Stimulated activated naive CD4-positive, alpha-beta T cell (primary cell): ENCODE data around the gene RALGAPA1.
"Not testable (repeated sequence)": the region's sequence is repeated elsewhere in the genome, so short reads cannot be mapped to it uniquely, and the experiment has no call there.

Experiments used
- DNase-seq, 6 experiments: peaks; one replicate each; lab custom pipeline; 2025; lab: John Stamatoyannopoulos, UW

Gene RALGAPA1

DNA sequence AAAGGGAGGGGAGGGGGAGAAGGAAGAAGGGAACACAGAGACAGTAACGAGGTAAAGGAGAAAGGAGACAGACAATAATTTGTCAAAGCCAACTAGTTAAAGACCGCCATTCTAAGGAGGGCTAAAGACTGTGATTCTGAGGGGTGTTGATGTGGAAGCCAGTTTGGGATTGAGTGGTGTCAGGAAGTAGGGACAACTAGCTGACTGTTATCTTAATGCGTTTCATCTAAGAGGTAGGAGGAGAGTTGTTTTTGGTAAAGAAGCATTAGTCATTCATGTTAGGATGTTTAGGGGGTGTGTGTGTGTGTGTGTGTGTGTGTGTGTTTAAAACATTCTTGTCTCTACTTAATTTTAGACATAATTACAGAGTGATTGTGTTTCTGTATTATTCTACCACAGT lies 180.1 kb downstream of the RALGAPA1 start:
- no peak for DNase-seq

DNA sequence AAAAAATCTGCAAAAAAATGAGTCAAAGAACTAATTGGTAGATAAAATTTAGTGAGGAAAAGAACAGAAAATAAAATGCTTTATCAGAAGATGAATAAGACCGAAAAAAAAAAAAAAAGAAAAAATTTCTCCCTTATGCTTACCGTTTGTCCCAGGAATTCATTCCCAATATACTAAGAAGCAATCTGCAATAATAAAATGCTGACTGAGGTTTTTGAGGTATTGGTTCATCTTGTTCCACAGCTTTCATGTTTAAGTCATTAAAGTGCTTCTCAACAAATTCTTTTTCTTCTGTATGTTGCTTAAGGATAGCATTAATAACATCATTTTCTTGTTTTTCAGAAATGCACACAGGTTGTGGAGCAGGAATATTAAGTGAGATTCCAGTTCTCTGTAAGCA lies 182.1 kb downstream of the RALGAPA1 start:
- not testable (repeated sequence) for DNase-seq

DNA sequence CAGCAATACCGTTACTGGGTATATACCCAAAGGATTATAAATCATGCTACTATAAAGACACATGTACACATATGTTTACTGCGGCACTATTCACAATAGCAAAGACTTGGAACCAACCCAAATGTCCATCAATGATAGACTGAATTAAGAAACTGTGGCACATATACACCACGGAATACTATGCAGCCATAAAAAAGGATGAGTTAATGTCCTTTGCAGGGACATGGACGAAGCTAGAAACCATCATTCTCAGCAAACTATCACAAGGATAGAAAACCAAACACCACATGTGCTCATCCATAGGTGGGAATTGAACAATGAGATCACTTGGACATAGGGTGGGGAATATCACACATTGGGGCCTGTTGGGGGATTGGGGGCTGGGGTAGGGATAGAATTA lies 187.1 kb downstream of the RALGAPA1 start:
- not testable (repeated sequence) for DNase-seq

DNA sequence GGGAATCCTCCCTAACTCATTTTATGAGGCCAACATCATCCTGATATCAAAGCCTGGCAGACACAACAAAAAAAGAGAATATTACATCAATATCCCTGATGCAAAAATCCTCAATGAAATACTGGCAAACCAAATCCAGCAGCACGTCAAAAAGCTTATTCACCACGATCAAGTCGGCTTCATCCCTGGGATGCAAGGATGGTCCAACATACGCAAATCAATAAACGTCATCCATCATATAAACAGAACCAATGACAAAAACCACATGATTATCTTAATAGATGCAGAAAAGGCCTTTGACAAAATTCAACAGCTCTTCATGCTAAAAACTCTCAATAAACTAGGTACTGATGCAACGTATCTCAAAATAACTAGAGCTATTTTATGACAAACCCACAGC lies 189.1 kb downstream of the RALGAPA1 start:
- not testable (repeated sequence) for DNase-seq

DNA sequence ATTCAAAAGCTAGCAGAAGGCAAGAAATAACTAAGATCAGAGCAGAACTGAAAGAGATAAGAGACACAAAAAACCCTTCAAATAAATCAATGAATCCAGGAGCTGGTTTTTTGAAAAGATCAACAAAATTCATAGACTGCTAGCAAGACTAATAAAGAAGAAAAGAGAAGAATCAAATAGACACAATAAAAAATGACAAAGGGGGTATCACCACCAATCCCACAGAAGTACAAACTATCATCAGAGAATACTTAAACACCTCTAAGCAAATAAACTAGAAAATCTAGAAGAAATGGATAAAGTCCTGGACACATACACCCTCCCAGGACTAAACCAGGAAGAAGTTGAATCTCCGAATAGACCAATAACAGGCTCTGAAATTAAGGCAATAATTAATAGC lies 189.6 kb downstream of the RALGAPA1 start:
- not testable (repeated sequence) for DNase-seq

DNA sequence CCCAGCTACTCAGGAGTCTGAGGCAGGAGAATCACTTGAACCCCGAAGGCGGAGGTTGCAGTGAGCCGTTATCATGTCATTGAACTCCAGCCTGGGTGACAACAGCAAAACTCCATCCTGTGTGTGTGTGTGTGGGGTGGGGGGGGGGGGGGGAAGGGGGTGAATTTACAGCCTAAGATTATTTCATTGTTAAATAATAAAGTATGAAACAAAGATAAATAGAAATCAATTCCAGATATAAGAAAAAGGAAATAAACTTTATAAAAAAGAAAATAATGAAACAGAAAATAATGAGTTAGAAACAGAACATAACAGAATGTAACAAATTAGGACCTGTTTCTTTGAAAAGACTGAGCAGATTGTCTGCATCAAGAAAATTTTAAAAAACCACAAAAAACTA lies 191.6 kb downstream of the RALGAPA1 start:
- no peak for DNase-seq

DNA sequence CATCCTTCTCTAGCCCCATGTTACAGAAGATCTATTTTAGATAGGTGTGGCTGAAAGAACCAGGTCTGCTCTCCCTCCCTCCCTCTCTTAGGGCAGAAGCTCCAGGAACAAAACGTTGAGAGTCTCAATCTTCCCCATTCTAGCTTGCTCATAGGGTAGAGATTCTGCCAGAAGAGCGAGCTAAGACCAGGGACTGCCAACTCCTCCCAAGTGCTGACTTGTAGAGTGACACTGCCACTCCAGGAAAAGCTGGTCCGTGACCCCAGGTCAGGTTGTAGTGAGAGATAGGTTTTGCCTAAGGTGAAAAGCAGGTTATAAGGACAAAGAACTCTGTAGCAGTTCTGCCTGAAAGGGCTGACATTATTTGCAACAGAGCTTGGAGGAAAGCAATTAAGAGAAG lies 201.7 kb downstream of the RALGAPA1 start:
- DNase-seq: no peak

DNA sequence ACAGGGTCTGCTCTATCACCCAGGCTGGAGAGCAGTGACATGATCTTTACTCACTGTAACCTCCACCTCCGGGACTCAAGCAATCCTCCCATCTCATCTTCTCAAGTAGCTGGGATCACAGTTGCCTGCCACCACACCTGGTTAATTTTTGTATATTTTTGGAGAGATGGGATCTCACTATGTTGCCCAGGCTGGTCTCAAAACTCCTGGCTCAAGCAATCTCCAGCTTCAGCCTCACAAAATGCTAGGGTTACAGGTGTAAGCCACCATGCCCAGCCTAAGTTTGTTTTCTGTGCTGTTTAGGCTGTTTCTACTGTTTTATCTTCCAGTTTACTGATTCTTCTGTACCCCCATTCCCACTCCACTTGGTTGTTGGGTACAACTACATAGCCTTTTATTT lies 208.8 kb downstream of the RALGAPA1 start:
- DNase-seq: no peak

DNA sequence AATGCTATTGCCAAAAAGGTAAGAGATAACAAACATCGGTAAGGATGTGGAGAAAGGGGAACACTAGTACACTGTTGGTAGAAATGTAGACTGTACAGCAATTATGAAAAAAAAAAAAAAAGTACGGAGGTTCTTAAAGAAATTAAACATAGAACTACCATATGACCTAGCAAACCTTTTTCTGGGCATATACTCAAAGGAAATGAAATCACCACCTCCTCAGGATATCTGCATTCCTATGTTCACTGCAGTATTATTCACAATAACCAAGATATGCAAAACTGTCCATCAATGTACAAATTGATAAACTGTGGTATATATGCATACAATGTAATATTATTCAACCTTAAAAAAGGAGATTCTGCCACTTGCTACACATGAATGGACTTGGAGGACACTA lies 214.5 kb downstream of the RALGAPA1 start:
- no peak for DNase-seq

DNA sequence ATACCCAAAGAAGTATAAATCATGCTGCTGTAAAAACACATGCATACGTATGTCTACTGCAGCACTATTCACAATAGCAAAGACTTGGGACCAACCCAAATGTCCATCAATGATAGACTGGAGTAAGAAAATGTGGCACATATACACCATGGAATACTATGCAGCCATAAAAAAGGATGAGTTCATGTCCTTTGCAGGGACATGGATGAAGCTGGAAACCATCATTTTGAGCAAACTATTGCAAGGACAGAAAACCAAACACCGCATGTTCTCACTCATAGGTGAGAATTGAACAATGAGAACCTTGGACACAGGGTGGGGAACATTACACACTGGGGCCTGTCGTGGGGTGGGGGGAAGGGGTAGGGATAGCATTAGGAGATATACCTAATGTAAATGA lies 221.7 kb downstream of the RALGAPA1 start:
- not testable (repeated sequence) for DNase-seq

DNA sequence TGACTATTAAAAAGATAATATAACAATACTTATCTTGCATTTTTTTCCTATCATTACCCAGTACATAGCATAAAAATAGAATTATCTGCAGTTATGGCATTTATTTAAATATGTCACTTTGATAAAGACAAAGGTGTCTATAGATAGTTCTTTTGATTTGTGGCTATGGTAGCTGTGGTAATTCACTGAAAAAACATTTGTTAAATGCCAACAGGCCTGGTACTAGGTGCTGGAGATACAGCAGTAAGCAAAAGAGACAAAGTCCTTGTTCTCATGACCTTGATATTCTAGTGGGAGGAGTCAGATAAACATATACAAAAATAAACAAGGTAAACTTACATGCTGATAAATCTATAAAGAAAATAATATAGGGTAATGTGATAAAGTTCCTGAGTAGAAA lies 230.5 kb downstream of the RALGAPA1 start:
- DNase-seq: no peak

DNA sequence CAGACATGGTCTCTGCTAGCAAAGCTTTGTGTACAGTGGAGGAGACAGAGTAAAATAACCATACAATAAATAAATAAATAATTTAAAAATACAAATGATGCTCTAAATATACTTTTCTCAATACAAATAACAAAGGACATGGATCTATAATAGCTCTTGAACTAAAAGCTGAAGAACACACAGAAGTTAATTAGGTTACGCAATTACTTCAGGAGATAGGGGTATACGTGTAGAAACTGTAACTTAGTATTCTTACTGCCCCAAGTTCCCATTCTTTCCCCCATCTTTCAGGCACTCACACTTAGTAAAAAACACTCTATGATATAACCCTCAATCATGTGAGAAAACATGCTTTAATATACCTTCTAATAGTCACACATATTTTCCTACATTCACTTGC lies 231.0 kb downstream of the RALGAPA1 start:
- no peak for DNase-seq

DNA sequence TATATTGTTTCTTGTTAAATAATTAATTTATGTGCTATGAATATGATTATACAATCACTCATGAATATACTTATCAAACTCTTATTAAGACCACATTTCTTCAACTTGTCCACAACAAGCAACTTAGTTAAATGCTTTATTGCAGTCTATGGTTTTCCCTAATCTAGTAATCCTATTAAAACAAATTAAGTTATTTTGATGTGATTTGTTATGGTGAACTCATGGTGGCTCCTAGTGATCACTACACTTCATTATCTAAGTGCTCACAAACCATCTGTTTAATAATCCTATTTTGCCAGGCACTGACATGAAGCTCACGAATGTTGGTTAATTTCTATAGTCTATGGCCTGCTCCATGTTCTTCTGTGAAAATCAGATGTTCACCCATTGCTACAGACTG lies 232.2 kb downstream of the RALGAPA1 start:
- DNase-seq: no peak

DNA sequence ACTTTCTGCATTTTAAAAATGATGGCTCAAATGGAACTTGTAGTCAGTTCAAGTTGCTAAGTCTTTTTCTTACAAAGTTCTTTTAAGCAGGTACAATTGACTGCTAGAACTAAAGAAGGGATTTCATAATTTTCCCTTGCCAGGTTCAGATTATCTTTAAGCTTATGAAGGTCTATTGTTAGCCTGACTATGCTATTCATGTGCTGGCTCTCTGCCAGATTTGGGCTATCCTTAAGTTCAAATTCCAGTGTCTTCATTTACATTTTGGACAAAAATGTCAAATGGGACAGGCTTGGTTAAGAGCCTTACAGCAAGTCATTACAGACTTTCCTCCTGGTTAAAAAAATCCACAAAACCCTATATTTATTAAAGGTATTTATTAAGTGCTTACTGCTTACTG lies 232.8 kb downstream of the RALGAPA1 start:
- DNase-seq: no peak

DNA sequence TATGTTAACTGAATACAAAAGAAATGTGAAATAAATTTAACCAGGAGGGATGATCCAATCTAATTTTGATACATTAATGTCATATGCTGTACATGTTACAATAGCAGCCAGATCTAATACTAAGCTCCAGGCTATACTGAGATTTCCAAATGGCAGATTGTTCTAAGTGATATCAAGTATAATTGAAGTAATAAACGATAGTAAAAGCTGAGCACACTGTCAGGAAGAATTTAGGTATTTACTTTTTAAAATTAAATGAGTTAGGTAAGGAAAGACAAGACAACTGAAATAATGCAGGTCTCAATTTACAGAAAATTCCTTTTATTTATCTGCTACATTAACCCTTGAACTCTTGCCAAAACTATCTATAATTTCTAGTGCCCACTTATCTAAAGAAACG lies 235.2 kb downstream of the RALGAPA1 start:
- DNase-seq: no peak

DNA sequence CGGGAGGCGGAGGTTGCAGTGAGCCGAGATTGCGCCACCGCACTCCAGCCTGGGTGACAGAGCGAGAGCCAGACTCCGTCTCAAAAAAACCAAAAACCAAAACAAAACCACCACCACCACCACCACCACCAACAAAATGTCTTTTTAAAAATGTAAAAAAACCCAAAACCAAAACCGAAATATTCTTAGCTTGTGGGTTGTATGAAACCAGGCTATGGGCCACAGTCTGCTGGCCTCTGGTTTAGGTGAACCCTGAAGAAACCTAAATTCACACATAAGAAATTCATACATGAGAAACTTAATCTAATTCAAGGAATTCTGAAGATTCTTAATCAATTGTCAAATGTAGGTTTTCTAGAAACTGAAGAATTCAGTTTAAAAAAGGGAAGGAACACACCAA lies 237.5 kb downstream of the RALGAPA1 start:
- DNase-seq: no peak

DNA sequence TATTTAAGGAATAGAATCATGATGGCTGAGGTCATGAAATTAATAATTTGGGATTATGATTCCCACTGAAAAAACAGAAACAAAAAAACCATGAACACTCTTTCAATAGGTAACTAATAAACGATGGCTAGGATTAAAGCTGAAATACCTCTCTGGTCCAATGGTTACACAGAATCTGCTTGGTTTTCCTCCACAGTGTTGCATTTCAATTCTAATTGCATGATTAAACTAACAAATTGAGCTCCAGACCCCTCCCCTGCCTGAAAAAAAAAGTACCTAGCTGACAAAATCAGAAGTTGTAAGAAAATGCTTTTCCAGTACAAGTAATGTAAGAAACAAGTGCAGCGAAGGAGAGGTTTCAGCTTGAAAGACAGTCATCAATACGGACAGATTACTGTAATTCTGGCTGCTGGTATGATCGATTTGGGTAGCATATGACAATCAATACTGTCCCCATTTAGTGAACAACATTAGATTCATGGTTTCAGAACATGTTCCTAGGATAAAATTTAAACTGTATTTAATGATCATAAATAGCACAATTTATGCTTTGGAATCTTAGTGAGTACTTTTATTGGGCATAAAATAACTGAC lies 243.1 kb downstream of the RALGAPA1 start:
- no peak for DNase-seq

DNA sequence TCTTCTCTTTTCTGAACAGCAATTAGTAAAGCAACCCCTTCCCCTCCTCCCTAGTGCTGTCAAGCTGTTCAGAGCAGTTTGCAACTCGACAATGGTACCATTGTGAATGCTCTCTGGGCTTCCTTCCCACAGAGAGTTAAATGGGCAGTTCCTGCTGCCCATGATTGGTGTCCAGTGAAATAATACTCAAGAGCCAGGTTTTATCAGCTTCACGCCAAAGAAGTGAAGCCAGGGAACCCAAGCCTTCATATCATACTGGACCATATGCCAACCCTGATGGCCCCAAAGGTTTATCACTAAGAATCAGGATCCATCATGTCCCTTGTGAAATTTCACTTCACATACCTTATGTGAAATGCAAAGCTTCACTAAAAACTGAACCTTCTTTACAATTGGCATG lies 250.4 kb downstream of the RALGAPA1 start:
- no peak for DNase-seq

DNA sequence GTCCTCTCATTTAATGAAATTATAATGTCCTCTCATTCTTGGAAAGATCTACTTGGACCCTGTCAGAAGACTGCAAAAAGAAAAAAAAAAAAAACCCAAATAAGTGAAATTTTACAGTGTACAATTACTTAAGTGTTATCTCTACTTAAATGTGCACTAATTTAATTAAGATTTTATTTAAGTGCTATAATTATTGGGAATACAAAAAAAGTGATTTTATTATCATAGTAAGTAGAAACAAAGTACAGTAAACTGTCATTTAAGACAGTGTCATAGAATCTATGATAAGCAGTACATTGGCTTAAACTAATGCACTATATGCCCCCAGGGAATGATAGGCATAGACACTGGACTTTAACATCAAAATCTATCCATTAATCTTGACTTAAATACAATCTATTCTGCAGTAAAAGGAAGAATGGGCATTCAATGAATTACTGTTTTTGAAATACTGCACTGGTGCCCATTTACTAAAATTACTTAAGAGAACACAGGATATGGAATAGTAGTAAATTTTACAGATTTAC lies 251.8 kb downstream of the RALGAPA1 start:
- no peak for DNase-seq

DNA sequence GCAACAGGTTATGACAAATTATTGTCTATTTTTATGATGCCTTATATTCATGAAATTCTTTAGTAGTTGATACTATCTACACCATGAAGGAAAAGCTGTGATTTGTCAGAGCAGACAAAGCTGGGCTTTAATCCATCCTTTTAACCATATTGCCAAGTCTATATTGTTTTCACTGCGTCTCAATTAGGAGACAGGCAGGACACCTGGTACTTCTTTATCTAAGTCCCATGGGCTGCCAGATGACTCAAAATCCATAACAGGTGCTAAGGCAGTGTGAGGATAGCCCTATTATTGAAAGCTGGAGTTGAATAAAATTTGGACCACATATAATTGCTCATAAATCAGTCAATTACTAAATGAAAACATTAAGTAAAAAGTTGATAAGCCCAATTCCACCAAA lies 252.5 kb downstream of the RALGAPA1 start:
- no peak for DNase-seq

DNA sequence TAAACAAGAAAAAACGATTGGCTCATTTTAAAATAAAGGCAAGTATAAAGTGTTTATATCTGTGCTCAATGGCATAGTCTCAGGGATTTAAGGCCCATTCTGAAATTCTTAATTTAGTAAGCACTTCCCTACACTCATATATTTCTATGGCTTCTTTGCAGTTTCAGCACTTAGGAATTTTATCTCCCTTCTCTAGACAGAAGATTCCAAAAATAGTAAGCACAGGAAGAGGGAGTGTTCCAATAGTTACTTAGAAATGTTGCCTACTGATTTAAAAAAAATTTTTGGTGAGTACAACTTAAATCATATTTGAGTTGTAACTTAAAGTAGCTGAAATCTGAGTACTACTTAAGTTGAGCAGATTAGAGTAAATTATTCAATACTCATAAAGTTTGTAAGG lies 255.3 kb downstream of the RALGAPA1 start:
- DNase-seq: no peak

DNA sequence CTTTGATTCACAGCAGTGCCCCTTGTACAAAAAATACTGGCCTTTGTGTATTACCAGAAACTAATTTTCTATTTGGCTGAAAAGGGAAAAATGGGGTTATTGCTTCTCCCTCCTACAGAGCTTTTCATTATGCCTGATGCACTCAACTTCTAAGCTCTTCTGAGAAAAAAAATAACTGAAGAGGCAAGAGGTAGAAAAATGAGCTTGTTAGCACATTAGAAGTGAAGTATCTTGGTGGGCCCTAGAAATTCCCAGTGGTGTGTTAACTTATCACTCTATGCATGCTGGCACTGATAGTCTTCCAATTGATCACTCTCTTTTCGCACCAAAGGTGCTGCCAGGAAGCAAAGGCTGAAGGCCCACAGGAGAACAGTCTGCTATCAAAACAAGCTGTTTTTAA lies 258.0 kb downstream of the RALGAPA1 start:
- no peak for DNase-seq

DNA sequence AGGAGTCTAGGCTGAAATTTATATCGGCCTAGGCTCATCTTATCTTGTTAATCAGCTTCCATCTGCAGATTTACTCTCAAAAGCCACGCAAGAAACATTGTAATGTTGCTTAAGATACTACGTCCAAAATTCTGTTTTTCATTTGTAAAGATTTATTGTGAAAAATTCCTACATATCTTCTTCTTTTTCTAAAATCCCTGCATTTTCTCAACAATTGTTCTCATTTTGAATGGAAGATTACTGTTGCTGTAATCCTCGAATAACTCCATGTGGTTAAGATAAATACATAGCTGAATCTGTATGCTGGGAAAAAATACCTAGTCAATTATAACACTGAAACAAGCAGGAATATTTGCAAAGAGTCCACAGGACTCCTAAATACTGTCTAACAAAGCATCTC lies 259.5 kb downstream of the RALGAPA1 start:
- DNase-seq: no peak

DNA sequence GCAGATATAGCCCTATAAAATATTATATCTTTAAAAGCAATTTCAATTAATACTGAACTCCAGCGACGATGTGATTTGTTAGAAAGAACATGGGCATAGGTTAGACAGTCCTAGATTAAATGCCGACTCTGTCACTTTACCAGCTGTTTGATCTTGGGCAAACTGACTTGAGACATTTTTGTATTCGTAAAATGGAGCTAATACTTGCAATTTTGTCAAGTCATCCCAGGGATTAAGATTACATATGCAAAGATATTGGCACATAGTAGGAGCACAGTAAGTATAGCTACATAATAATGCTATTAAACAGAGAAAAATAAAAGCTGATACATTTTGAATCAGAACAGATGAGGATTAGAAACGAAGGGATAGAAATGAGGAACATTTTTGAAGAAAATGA lies 266.1 kb downstream of the RALGAPA1 start:
- no peak for DNase-seq

DNA sequence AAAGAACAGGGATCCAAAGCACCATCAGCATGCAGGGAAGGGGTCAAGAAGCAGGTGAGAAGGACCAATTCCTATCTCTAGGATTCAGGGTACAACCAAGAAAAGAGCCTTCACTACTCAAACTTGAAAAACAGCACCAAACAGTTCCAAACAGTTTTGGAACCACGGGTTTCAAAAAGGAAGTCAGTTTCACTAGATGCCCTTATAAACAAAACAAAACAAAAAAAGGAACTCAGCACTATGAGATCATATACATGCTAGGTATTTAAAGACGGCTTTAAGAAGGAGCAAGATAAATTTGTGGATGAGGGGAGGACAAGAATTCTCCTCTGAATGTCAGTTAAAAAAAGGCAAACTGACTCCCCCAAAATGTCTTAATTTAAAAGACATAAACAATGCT lies 269.1 kb downstream of the RALGAPA1 start:
- no peak for DNase-seq
